Limb (tissue), 2 donors: ENCODE results near the gene DKC1.
A peak's percentile ranks its signal among the peaks of the same experiment; 100 is the strongest.

Experiments used
- DNase-seq, 2 donors: peaks; one replicate each; pipeline ENCODE4 v3.0.0-alpha.2; 2016; ENCODE audit errors: extremely low spot score in 2 of 2

The DKC1 gene

GRCh38 chrX:154762537-154763296 lies at the start of gene DKC1:
DKC1 (plus strand) TSS chrX:154762864; CDS start chrX:154762966, 102 bp downstream.
- DNase-seq, result peak; percentile 92 to 94

- peak in 1 of 2 donors; percentile 38 for DNase-seq
These were observed 47.7 kb upstream of the DKC1 start for GRCh38 chrX:154714925-154715324.

- DNase-seq, result no peak
These were observed 46.8 kb upstream of the DKC1 start for GRCh38 chrX:154715825-154716224.

DNA sequence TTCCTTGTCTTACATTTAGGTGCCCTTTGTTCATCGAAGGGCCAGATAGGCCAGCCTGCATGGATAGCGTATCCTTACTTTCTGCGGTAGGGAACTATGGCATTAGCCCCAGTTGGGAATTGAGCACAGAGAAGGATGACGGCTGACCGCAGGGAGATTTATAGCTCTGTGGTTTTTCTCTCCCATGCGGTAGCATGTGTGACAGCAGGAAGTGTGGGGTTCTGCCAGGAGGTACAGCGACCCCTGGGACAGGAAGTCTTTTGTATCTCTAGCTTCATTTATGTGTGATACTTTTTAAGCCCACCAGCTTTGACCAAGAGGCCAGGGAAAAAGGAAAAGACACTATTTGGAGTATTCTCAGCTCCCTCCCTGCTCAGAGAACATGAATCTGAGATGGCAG lies 44.8 kb upstream of the DKC1 start:
- peak in 1 of 2 donors; percentile 28 for DNase-seq

DNA sequence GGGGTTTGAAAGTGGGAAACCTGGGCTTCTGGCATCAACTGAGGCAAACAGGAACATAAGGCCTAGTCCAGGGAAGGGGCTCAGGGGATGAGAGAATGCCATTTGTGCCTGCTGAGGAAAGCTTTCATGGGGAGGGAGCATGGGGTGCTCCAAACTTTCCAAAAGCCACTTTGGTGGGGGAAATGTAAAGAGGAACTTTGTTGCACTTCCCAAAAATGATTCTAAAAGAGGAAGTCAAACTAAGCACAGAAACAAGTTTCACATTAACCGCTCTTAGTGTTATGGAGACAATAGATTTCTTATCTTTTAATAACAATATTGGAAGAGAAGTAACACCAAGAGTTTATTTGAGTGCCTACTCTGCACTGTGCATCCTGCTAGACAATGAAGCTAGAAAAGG lies 44.0 kb upstream of the DKC1 start:
- no peak for DNase-seq

GRCh38 chrX:154719132-154719675 lies 43.5 kb upstream of the DKC1 start:
- DNase-seq, result no peak

- DNase-seq, result no peak
These were observed 42.6 kb upstream of the DKC1 start for GRCh38 chrX:154720067-154720466.

DNA sequence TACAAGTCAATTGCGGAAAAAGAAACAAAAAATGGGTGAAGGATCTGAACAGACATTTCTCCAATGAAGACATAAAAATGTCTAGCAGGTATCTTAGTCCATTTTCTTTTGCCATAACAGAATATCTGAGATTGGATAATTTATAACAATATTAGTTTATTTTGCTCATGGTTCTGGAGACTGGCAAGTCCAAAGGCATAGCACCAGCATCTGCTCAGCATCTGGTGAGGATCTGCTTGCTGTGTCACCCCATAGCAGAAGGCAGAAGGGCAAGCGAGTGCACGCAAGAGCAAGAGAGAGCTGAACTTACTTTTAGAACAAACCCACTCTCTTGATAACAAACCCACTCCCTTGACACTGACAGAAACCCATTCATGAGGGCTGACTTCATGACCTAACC lies 41.5 kb upstream of the DKC1 start:
- DNase-seq, result no peak

DNA sequence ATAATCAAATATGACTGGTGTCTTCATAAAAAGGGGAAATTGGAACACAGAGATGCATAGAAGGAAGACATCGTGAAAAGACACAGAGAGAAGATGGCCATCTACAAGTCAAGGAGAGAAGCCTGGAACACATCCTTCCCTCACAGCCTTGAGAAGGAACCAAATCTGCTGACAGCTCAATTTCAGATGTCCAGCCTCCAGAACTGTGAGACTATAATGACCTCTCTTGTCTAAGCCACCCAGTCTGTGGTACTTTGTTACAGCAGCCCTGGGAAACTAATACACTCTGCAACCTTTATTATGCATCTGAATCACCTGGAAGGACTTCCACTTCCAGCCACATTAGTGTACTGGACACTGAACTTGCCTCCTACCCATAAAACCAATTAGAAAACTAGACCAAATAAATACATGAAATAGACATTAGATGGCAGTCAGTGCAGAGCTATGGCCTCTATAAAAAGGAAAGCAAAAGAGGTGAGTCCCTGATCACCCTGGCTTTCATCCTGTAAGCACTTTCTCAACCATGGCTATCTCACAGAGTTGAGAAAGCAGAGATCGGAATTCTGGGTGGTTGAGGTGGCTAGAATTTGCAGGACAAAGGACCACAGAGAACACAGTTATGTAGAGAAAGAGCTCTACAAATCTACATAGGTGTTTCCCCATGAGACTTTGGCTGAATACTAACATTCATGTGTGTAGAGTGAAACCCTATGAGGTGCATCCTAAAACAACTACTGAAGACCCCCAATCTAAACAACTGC lies 37.5 kb upstream of the DKC1 start:
- no peak for DNase-seq

- no peak for DNase-seq
These were observed 35.2 kb upstream of the DKC1 start for GRCh38 chrX:154727418-154727817.

DNA sequence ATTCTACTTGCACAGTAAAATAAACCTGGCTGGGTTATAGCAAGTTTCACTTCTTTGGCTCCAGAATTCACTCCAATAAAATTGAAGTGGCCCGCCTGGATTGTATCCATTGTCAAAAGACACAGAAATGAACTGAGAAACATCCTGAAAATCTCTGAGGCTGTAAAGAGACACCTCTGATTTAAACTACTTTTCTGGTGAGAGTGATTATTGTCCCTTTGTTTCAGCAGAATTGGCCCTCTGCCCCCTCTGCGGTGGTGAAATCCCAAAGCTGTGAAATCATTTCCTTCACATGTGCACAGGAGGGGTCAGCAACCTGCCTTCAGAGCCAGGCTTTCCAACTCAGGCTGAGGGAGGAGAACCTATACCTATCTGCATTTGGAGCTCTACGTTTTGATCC lies 34.8 kb upstream of the DKC1 start:
- DNase-seq, result peak; percentile 48 to 56

GRCh38 chrX:154728431-154729190 lies 34.1 kb upstream of the DKC1 start:
- no peak for DNase-seq

GRCh38 chrX:154729439-154729838 lies 33.2 kb upstream of the DKC1 start:
- no peak for DNase-seq

DNA sequence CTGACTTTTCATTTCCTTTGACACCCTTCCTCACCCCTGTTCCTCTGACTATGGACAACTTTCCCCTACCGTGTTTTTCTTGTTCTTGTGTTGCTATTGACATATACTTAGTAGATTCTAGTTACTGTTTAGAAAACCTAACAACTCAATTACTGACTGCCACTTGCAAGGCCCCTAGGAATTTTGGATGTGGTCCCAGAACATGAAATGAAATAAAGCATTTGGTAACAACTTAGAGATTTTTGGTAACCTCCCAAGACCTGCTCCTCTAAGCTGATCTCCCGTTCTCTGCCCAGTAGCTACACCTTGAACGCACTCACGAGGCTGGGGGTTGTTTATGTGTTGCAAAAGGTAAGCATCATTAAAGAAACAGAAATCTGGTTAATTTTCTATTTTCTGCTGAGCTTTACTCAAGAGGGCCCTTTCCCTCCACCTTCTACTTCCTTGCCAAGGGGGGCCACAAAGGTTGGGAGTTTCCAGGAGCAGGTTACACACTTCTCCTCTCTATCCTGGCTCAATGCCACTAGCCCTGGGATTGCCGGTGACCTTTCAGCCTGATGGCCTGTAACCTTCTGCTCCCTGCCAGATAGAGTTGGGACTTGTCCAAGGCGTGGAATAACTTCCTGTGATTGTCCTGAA lies 32.3 kb upstream of the DKC1 start:
- DNase-seq, result peak in 1 of 2 donors; percentile 42

DNA sequence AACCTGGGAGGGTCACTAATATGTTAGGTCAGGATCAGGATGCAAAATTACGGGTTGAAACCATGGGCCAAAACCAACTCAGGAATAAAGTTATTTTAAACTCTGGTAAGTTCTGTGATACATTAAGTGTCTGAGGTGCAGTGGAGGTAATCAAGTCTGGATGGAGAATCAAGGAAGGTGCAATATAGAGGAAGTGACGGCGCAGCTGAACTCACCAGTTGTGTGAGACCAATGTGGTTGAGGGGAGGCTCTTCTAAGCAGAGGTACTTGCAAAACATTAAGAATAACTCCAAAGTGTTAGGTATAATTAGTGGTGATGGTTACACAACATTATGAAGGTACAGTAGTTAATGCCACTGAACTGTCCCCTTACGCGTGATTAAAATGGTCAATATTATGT lies 31.5 kb upstream of the DKC1 start:
- DNase-seq, result no peak

DNA sequence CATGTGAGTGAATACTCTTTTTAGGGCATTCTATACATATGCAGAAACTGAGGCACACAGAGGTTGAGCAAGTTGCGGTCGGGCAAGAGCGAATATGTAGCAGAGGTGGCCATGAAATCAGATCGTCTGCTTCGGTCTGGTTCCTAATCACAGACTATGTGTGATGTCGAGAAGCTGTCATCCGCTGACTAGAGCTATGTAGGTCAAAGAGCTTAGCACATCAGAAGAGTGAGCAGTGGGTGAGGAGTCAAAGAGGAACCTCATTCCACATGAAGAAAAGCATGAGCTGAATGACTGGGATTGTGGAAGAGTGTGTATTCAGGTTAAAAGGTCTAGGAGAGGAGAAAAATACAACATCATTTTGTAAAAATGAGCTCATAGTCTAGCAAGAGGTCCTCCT lies 30.8 kb upstream of the DKC1 start:
- DNase-seq, result no peak

GRCh38 chrX:154732421-154733065 lies 30.1 kb upstream of the DKC1 start:
- no peak for DNase-seq

GRCh38 chrX:154733066-154733425 lies 29.6 kb upstream of the DKC1 start:
- no peak for DNase-seq

DNA sequence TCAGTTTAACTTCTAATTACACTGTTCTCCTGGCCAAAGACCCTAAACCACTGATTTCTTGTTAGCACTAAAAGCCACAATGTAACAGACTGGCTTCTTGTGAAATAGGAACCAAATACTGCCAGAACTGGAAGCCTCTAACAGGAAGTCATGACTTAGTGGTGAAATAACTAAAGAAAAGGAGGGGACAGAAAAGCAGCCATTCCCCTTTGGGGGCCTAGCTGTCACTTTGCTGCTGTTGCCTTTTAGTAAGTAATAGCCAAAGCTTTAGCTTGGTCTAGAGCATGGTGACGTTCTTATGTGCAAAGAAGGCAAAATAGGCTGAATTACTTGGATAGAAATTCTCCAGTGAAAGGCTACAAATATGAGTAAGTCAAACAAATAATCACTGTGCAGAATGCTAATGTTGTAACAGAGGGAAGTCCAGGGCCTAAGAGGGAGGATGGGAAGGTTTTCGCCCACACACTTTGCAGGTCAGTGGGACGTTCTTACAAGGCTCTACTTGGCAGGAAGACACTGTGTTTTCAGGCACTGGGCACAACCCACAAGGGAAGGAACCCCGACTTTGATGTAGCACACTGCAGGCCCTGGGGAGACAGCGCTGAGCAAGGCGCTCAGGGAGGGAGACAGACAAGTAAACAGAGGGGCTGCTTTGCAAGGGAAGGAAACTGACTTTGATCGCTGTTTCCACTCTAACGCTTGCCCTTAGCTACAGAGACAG lies 28.4 kb upstream of the DKC1 start:
- no peak for DNase-seq

GRCh38 chrX:154735695-154736393 lies 26.8 kb upstream of the DKC1 start:
- DNase-seq, result no peak
